GM12864 (cell line): ENCODE measurements around the gene HK3.

Source experiments
- DNase-seq: peaks from one replicate; pipeline ENCODE4 v3.0.0-alpha.2; 2011; ENCODE audit warnings: low read depth
- H3K4me3 ChIP-seq: 2 replicates; pipeline ENCODE4 v1.5.1; 2011; ENCODE audit warnings: mild to moderate bottlenecking, low read depth, low read length, control low read depth
- CTCF ChIP-seq: IDR thresholded peaks from 2 replicates; pipeline ENCODE4 v1.5.1; 2011; ENCODE audit warnings: low read depth, mild to moderate bottlenecking, moderate library complexity, low read length, control low read depth, inconsistent platforms; ENCODE audit errors: missing control alignments

The HK3 gene

GRCh38 chr5:176897263-176897662 lies 1.9 kb downstream of the HK3 start:
- DNase-seq: no peak
- no peak overlapping the region for H3K4me3 ChIP-seq
- TF ChIP-seq CTCF: no peak

- no peak overlapping the region for H3K4me3 ChIP-seq
- no peak for DNase-seq
- no peak for TF ChIP-seq CTCF
These were observed 3.3 kb downstream of the HK3 start for GRCh38 chr5:176895831-176896230.

- no peak for DNase-seq
- no peak overlapping the region for H3K4me3 ChIP-seq
- no peak for TF ChIP-seq CTCF
These were observed 4.8 kb downstream of the HK3 start for GRCh38 chr5:176894298-176894697.

GRCh38 chr5:176892663-176893062 lies 6.5 kb downstream of the HK3 start:
- H3K4me3 ChIP-seq: no peak overlapping the region
- no peak for DNase-seq
- no peak for TF ChIP-seq CTCF

GRCh38 chr5:176891331-176891958 lies 7.7 kb downstream of the HK3 start:
- no peak for TF ChIP-seq CTCF
- DNase-seq: no peak

GRCh38 chr5:176890455-176891330 lies 8.5 kb downstream of the HK3 start:
- TF ChIP-seq CTCF: no peak
- no peak overlapping the region for H3K4me3 ChIP-seq
- DNase-seq: no peak

More at GRCh38 chr5:176891331-176891958, 7.7 kb downstream of the HK3 start:
- H3K4me3 ChIP-seq: no peak overlapping the region
